HepG2 (cell line): ENCODE measurements around the gene NAT9. TPM values are rescaled to one million over a fixed set of nuclear protein-coding genes. Genes with fewer than 3 reads are reported as not detected.

Experiments
- HCFC1 ChIP-seq: fragments of 150-350 bp; IDR thresholded peaks from 2 replicates; pipeline ENCODE4 v1.6.1; 2014; ENCODE audit warnings: low read depth, low read length
- HES4 ChIP-seq: sonication (generic); formaldehyde crosslinking; IDR thresholded peaks from 2 replicates; pipeline ENCODE4 v1.9.0; 2021; ENCODE audit warnings: mild to moderate bottlenecking, missing genetic modification reagents, borderline replicate concordance
- ISL2 ChIP-seq: sonication (generic); formaldehyde crosslinking; IDR thresholded peaks from 2 replicates; pipeline ENCODE4 v1.5.0; 2020; ENCODE audit warnings: missing genetic modification reagents
- MED1 ChIP-seq: sonication (generic); formaldehyde crosslinking; IDR thresholded peaks from 2 replicates; pipeline ENCODE4 v1.4.0; 2020; ENCODE audit warnings: missing genetic modification reagents
- NFIC ChIP-seq: IDR thresholded peaks from 2 replicates; pipeline ENCODE4 v1.6.1; 2012; ENCODE audit warnings: mild to moderate bottlenecking, low read length, inconsistent platforms
- NR2C2 ChIP-seq: sonication (generic); formaldehyde crosslinking; IDR thresholded peaks from 2 replicates; pipeline ENCODE4 v1.4.0; 2020; ENCODE audit warnings: missing genetic modification reagents, mild to moderate bottlenecking, moderate library complexity, borderline replicate concordance
- THRA ChIP-seq: sonication (generic); formaldehyde crosslinking; IDR thresholded peaks from 2 replicates; pipeline ENCODE4 v1.4.0; 2020; ENCODE audit warnings: missing genetic modification reagents, borderline replicate concordance
- TP53 ChIP-seq: sonication (generic); formaldehyde crosslinking; conservative IDR thresholded peaks from 2 replicates; pipeline ENCODE4 v1.4.0; 2020; ENCODE audit warnings: missing genetic modification reagents
- ZNF780A ChIP-seq: sonication (generic); formaldehyde crosslinking; IDR thresholded peaks from 2 replicates; pipeline ENCODE4 v1.8.0; 2022; ENCODE audit warnings: mild to moderate bottlenecking, missing genetic modification reagents, moderate library complexity
- polyA plus RNA-seq, 8 experiments: library from polyadenylated mRNA; depleted of rRNA in 3 of 8; stranded (reverse) in 7 of 8; unstranded in 1 of 8; fragments of >200 nt; fragmentation: Illumina TruSeq in 4 of 8; extraction: Trizol in 4 of 8; gene quantifications; 2 replicates each; pipeline versions ENCODE4 v1.2.1 to v1.2.3, GENCODE V29; 2011 to 2016; ENCODE audit warnings: low read depth in 4 of 8, missing spikeins in 1 of 8, mixed read lengths in 1 of 8; ENCODE audit not compliant: insufficient read depth in 1 of 8
- total RNA-seq, 5 experiments: library from RNA; depleted of rRNA; stranded (reverse); fragments of >200 nt; fragmentation: Illumina TruSeq; extraction: Trizol; gene quantifications; 2 replicates each; pipeline ENCODE4 v1.2.3, GENCODE V29; 2016; ENCODE audit warnings: low read depth in 1 of 5
- TF ChIP-seq, protein P1 (sequence below): sonication (generic); formaldehyde crosslinking; conservative IDR thresholded peaks from 2 replicates; pipeline ENCODE4 v1.8.0; 2022; ENCODE audit warnings: low read depth, missing genetic modification reagents
- TF ChIP-seq, protein P2 (sequence below): sonication (generic); formaldehyde crosslinking; IDR thresholded peaks from 2 replicates; pipeline ENCODE4 v1.4.0; 2020; ENCODE audit warnings: low read depth, mild to moderate bottlenecking, missing genetic modification reagents

NAT9 gene
- total and polyA plus RNA-seq, 2 of the 13 experiments (the other 11 are each of a cell fraction or from before 2014, with no cell fraction given): 39.7 to 44.2 TPM

- no peak for TF ChIP-seq ZNF780A
- TF ChIP-seq, protein P1, sequence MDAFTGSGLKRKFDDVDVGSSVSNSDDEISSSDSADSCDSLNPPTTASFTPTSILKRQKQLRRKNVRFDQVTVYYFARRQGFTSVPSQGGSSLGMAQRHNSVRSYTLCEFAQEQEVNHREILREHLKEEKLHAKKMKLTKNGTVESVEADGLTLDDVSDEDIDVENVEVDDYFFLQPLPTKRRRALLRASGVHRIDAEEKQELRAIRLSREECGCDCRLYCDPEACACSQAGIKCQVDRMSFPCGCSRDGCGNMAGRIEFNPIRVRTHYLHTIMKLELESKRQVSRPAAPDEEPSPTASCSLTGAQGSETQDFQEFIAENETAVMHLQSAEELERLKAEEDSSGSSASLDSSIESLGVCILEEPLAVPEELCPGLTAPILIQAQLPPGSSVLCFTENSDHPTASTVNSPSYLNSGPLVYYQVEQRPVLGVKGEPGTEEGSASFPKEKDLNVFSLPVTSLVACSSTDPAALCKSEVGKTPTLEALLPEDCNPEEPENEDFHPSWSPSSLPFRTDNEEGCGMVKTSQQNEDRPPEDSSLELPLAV (CRISPR knock-in tag): no peak
- TF ChIP-seq MED1 (CRISPR knock-in tag): no peak
- TF ChIP-seq ISL2 (CRISPR knock-in tag): no peak
- TF ChIP-seq HES4: no peak
- TF ChIP-seq HCFC1: no peak
- TF ChIP-seq TP53: no peak
- TF ChIP-seq NR2C2 (CRISPR knock-in tag): no peak
- TF ChIP-seq, protein P2, sequence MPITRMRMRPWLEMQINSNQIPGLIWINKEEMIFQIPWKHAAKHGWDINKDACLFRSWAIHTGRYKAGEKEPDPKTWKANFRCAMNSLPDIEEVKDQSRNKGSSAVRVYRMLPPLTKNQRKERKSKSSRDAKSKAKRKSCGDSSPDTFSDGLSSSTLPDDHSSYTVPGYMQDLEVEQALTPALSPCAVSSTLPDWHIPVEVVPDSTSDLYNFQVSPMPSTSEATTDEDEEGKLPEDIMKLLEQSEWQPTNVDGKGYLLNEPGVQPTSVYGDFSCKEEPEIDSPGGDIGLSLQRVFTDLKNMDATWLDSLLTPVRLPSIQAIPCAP: no peak
- TF ChIP-seq THRA (CRISPR knock-in tag): peak; percentile 74; the same call in 1 of the 2 replicates
- peak; percentile 51; the same call in 1 of the 2 replicates for TF ChIP-seq NFIC
- TF ChIP-seq, all 625 proteins: peak for 45
Measured at GRCh38 chr17:74757931-74758847, 18.0 kb downstream of the NAT9 start (continued).
